PC-9 (cell line): Measurements from ENCODE around the gene ELP4. TPM values are rescaled to one million over a fixed set of nuclear protein-coding genes. Genes with fewer than 3 reads are reported as not detected.

Source experiments
- BruUV-seq: library from RNA; stranded (reverse); fragments of 400-500 nt; replicated peaks from 2 replicates; lab custom pipeline; 2021; lab: Mats Ljungman, UMichigan
- CTCF ChIA-PET: fragments of 300-600 bp; sonication (Branson Sonifier 250); formaldehyde crosslinking; loops from one replicate; lab custom pipeline; 2022; ENCODE audit warnings: antibody characterized with exemption; lab: Charles Lee
- POLR2A ChIA-PET: fragments of 300-600 bp; sonication (Branson Sonifier 250); formaldehyde crosslinking; loops from one replicate; lab custom pipeline; 2022; ENCODE audit warnings: antibody characterized with exemption; ENCODE audit not compliant: unreplicated experiment; lab: Charles Lee
- DNase-seq, 2 experiments: peaks; one replicate each; pipeline versions ENCODE4 v3.0.0 to v3.0.0-alpha.2; 2015 to 2022; ENCODE audit warnings: mixed read lengths in 1 of 2
- H2AFZ ChIP-seq: fragments of 200-600 bp; sonication (generic); 2 replicates; pipeline ENCODE4 v1.8.1; 2017; ENCODE audit warnings: antibody characterized with exemption
- H3F3A ChIP-seq: fragments of 200-600 bp; sonication (generic); 2 replicates; pipeline ENCODE4 v1.8.1; 2017; ENCODE audit warnings: antibody characterized with exemption, mild to moderate bottlenecking, low read depth; ENCODE audit not compliant: insufficient read depth
- H3K27ac ChIP-seq: fragments of 200-600 bp; sonication (generic); 2 replicates; pipeline ENCODE4 v1.6.1; 2016; ENCODE audit warnings: mixed run types
- H3K27me3 ChIP-seq: fragments of 200-600 bp; sonication (generic); 2 replicates; pipeline ENCODE4 v1.6.1; 2016; ENCODE audit warnings: low read depth, mixed run types; ENCODE audit not compliant: insufficient read depth
- H3K36me3 ChIP-seq: fragments of 200-600 bp; sonication (generic); 2 replicates; pipeline ENCODE4 v1.6.1; 2016; ENCODE audit warnings: low read depth, mixed run types
- H3K4me1 ChIP-seq: fragments of 200-600 bp; sonication (generic); replicated peaks from 2 replicates; pipeline ENCODE4 v1.6.1; 2016; ENCODE audit warnings: mixed run types; ENCODE audit not compliant: insufficient read depth
- H3K4me2 ChIP-seq: fragments of 200-600 bp; sonication (generic); 2 replicates; pipeline ENCODE4 v1.6.1; 2017; ENCODE audit warnings: mixed run types
- H3K4me3 ChIP-seq: fragments of 200-600 bp; sonication (generic); 2 replicates; pipeline ENCODE4 v1.6.1; 2016; ENCODE audit warnings: mixed run types
- H3K79me2 ChIP-seq: fragments of 200-600 bp; sonication (generic); 2 replicates; pipeline ENCODE4 v1.6.1; 2017; ENCODE audit warnings: low read depth, mixed run types
- H3K9me2 ChIP-seq: fragments of 200-600 bp; sonication (generic); 2 replicates; pipeline ENCODE4 v1.8.1; 2017; ENCODE audit warnings: mild to moderate bottlenecking; ENCODE audit not compliant: insufficient read depth
- H3K9me3 ChIP-seq: fragments of 200-600 bp; sonication (generic); 2 replicates; pipeline ENCODE4 v1.8.1; 2016; ENCODE audit warnings: low read depth; ENCODE audit not compliant: insufficient read depth
- H4K20me1 ChIP-seq: fragments of 200-600 bp; sonication (generic); 2 replicates; pipeline ENCODE4 v1.8.1; 2017; ENCODE audit not compliant: insufficient read depth
- CTCF ChIP-seq: fragments of 200-600 bp; sonication (generic); conservative IDR thresholded peaks from 2 replicates; pipeline ENCODE4 v1.6.1; 2017; ENCODE audit warnings: mixed run types, antibody characterized with exemption, mild to moderate bottlenecking, moderate library complexity
- EZH2 ChIP-seq: fragments of 200-600 bp; sonication (generic); IDR thresholded peaks from 2 replicates; pipeline ENCODE4 v1.8.0; 2017; ENCODE audit warnings: antibody characterized with exemption, low read depth
- intact Hi-C: fragments of 100-400 bp; cut with micrococcal nuclease; formaldehyde crosslinking; loops from one replicate; pipeline ENCODE4 v1.10.0; 2022; ENCODE audit not compliant: unreplicated experiment
- total RNA-seq: library from RNA; stranded (reverse); gene quantifications from 2 replicates; pipeline ENCODE4 v1.2.3, GENCODE V29; 2021

ELP4 gene
- total RNA-seq, 1 experiment from 2014 or later: 20.5 TPM

- Histone ChIP-seq H3K9me3 (no peaks in the 10 kb centered on the region), H3K27me3 (no peaks in the 10 kb centered on the region), H2AFZ (no peak overlapping the region), H3K4me3 (no peak overlapping the region), H3K79me2 (peaks cover 69% of the 10 kb centered on the region), H3K4me2 (no peak overlapping the region), H3K36me3 (no peaks in the 10 kb centered on the region), H3K27ac (no peak overlapping the region), H4K20me1 (0 out of 2 replicates have a peak, but pooled peaks cover 4% of the 10 kb centered on the region), H3K4me1 (no peaks in the 10 kb centered on the region), H3F3A (no peaks in the 10 kb centered on the region), H3K9me2 (no peaks in the 10 kb centered on the region)
- TF ChIP-seq CTCF: no peak
- no TSS peak for BruUV-seq
- intact Hi-C loops: no loop called here
- no peak for DNase-seq
- ChIA-PET POLR2A (no interaction called here), CTCF (no interaction called here)
Measured at GRCh38 chr11:31499576-31500178, 9.9 kb upstream of the ELP4 start.

GRCh38 chr11:31500560-31500959 is 9.0 kb upstream of the ELP4 start:
- TF ChIP-seq EZH2 (no peak), CTCF (no peak)
- Histone ChIP-seq H3K9me3 (no peaks in the 10 kb centered on the region), H3K79me2 (peaks cover 74% of the 10 kb centered on the region), H3K4me1 (no peaks in the 10 kb centered on the region), H2AFZ (no peak overlapping the region), H3K4me2 (no peak overlapping the region), H3K36me3 (no peaks in the 10 kb centered on the region), H3K9me2 (no peaks in the 10 kb centered on the region), H3K27ac (no peak overlapping the region), H3K4me3 (no peak overlapping the region), H3F3A (no peaks in the 10 kb centered on the region), H4K20me1 (0 out of 2 replicates have a peak, but pooled peaks cover 4% of the 10 kb centered on the region), H3K27me3 (no peaks in the 10 kb centered on the region)
- CTCF ChIA-PET: no interaction called here
- BruUV-seq: no TSS peak
- intact Hi-C loops: no loop called here
- POLR2A ChIA-PET: no interaction called here
- DNase-seq: no peak

- peaks cover 81% of the 10 kb centered on the region for H3K79me2 ChIP-seq
- no peak for DNase-seq
- no peaks in the 10 kb centered on the region for H3K9me2 ChIP-seq
- H4K20me1 ChIP-seq: no peaks in the 10 kb centered on the region
- peaks cover 32% of the 10 kb centered on the region for H3K4me1 ChIP-seq
- no peaks in the 10 kb centered on the region for H3F3A ChIP-seq
- ChIA-PET POLR2A (no interaction called here), CTCF (interaction anchor here (0.6 kb wide), 1 partner anchor 304 kb away, joined by 4 read pairs; no protein-coding TSS in a partner anchor)
- peak overlapping the region; percentile 91 for H3K4me2 ChIP-seq
- no peaks in the 10 kb centered on the region for H3K9me3 ChIP-seq
- TF ChIP-seq EZH2: no peak
- no peaks in the 10 kb centered on the region for H3K36me3 ChIP-seq
- H3K27me3 ChIP-seq: no peaks in the 10 kb centered on the region
- peak overlapping the region; percentile 8; the same call in 1 of the 2 replicates for H3K27ac ChIP-seq
- no TSS peak for BruUV-seq
- intact Hi-C loops: loop anchor here (2.0 kb wide), 1 partner anchor 302 kb away; the partner anchor contains the start of gene PAX6
- H3K4me3 ChIP-seq: peak overlapping the region; percentile 86
- H2AFZ ChIP-seq: peak overlapping the region; percentile 98
Measured at GRCh38 chr11:31509051-31509428, 527 bp upstream of the ELP4 start.

- CTCF ChIA-PET: no interaction called here
- no peak for TF ChIP-seq CTCF
- no peak for TF ChIP-seq EZH2
- no peaks in the 10 kb centered on the region for H4K20me1 ChIP-seq
- POLR2A ChIA-PET: no interaction called here
- no peaks in the 10 kb centered on the region for H3K9me3 ChIP-seq
- H3K36me3 ChIP-seq: no peaks in the 10 kb centered on the region
- peaks cover 32% of the 10 kb centered on the region for H3K4me1 ChIP-seq
- intact Hi-C loops: no loop called here
- peak overlapping the region; percentile 91; the same call in 1 of the 2 replicates for H3K4me2 ChIP-seq
- peaks cover 54% of the 10 kb centered on the region for H3K79me2 ChIP-seq
- H3K9me2 ChIP-seq: no peaks in the 10 kb centered on the region
- H2AFZ ChIP-seq: no peak overlapping the region
- no peak overlapping the region for H3K27ac ChIP-seq
- H3K27me3 ChIP-seq: no peaks in the 10 kb centered on the region
- H3K4me3 ChIP-seq: no peak overlapping the region
- no peak for DNase-seq
- no peaks in the 10 kb centered on the region for H3F3A ChIP-seq
- BruUV-seq: no TSS peak
Measured at GRCh38 chr11:31512117-31512516, 2.5 kb downstream of the ELP4 start.
